GM19099 (cell line): ENCODE results near the gene PRKCE.

ENCODE experiments used
- POLR2A ChIP-seq: IDR thresholded peaks from 3 replicates; pipeline ENCODE4 v1.6.1; 2011; ENCODE audit warnings: low read depth; ENCODE audit not compliant: insufficient read length; ENCODE audit errors: extremely low read depth

Gene PRKCE

GRCh38 chr2:45909677-45910191, 258.3 kb downstream of the PRKCE start:
- no peak for TF ChIP-seq POLR2A

- no peak for TF ChIP-seq POLR2A
Observed at GRCh38 chr2:45910473-45911060, 259.1 kb downstream of the PRKCE start.

- TF ChIP-seq POLR2A = no peak
Observed at GRCh38 chr2:45911538-45911937, 260.1 kb downstream of the PRKCE start.

GRCh38 chr2:45912109-45912508, 260.6 kb downstream of the PRKCE start:
- no peak for TF ChIP-seq POLR2A

- no peak for TF ChIP-seq POLR2A
Observed at GRCh38 chr2:45913539-45913938, 262.1 kb downstream of the PRKCE start.

- no peak for TF ChIP-seq POLR2A
Observed at GRCh38 chr2:45915523-45915922, 264.0 kb downstream of the PRKCE start.

GRCh38 chr2:45918463-45919159, 267.1 kb downstream of the PRKCE start:
- no peak for TF ChIP-seq POLR2A

GRCh38 chr2:45919160-45919650, 267.7 kb downstream of the PRKCE start:
- TF ChIP-seq POLR2A = no peak

- no peak for TF ChIP-seq POLR2A
Observed at GRCh38 chr2:45919711-45920111, 268.2 kb downstream of the PRKCE start.

GRCh38 chr2:45921921-45922320, 270.4 kb downstream of the PRKCE start:
- no peak for TF ChIP-seq POLR2A

GRCh38 chr2:45922577-45922988, 271.1 kb downstream of the PRKCE start:
- no peak for TF ChIP-seq POLR2A

GRCh38 chr2:45923701-45924100, 272.2 kb downstream of the PRKCE start:
- no peak for TF ChIP-seq POLR2A

- no peak for TF ChIP-seq POLR2A
Observed at GRCh38 chr2:45925026-45925425, 273.6 kb downstream of the PRKCE start.

- TF ChIP-seq POLR2A = no peak
Observed at GRCh38 chr2:45925636-45926366, 274.3 kb downstream of the PRKCE start.

- TF ChIP-seq POLR2A = no peak
Observed at GRCh38 chr2:45928946-45929345, 277.5 kb downstream of the PRKCE start.
